HepG2 (cell line): ENCODE measurements around the gene MTHFD1L. TPM values are rescaled to one million over a fixed set of nuclear protein-coding genes. Genes with fewer than 3 reads are reported as not detected.
"Not testable (repeated sequence)": the region's sequence is repeated elsewhere in the genome, so short reads cannot be mapped to it uniquely, and the experiment has no call there.

ENCODE experiments used
- ATAC-seq: fragments of 200-7000 bp; cut with Tn5 transposase; 3 replicates; pipeline ENCODE4 v1.9.1; 2020; ENCODE audit warnings: mild to moderate bottlenecking, moderate library complexity
- BruUV-seq: library from RNA; stranded (reverse); fragments of 400-500 nt; replicated peaks from 2 replicates; lab custom pipeline; 2021; lab: Mats Ljungman, UMichigan
- CTCF ChIA-PET: fragments of 300-600 bp; formaldehyde crosslinking; extraction: SDS; loops from one replicate; lab custom pipeline; 2021; ENCODE audit warnings: low total read pairs, inconsistent platforms, low intra/inter-chr PET ratio; lab: Yijun Ruan, JAX
- POLR2A ChIA-PET: fragments of 350-600 bp; sonication (Branson Sonifier 250); formaldehyde crosslinking; loops from one replicate; lab custom pipeline; 2020; ENCODE audit warnings: antibody characterized with exemption, inconsistent platforms; lab: Yijun Ruan, JAX
- DNase-seq: peaks from one replicate; pipeline ENCODE4 v3.0.0-alpha.2; 2015; ENCODE audit warnings: low spot score
- FAIRE-seq: peaks from 3 replicates; lab custom pipeline; 2011; peaks lifted over from hg19 to GRCh38; lab: Jason Lieb, UNC
- H2AFZ ChIP-seq: one replicate; pipeline ENCODE4 v1.6.1; 2011; ENCODE audit warnings: low read length, inconsistent platforms
- H3K27ac ChIP-seq: fragments of 300-600 bp; 3 replicates; pipeline ENCODE4 v1.8.0; 2011; ENCODE audit warnings: mixed run types, mild to moderate bottlenecking, mixed read lengths, low read length, inconsistent platforms; ENCODE audit not compliant: insufficient read depth; ENCODE audit errors: extremely low read length
- H3K27me3 ChIP-seq, 2 experiments: fragments of 200-600 bp in 1 of 2; 2 replicates in 1 of 2; 3 replicates in 1 of 2; pipeline versions ENCODE4 v1.6.0 to v1.8.0; 2011; ENCODE audit warnings: low read length in 2 of 2, mild to moderate bottlenecking in 2 of 2, moderate library complexity in 2 of 2, inconsistent platforms in 1 of 2; ENCODE audit not compliant: insufficient read depth in 2 of 2, control insufficient read depth in 1 of 2
- H3K36me3 ChIP-seq, 2 experiments: fragments of 200-600 bp in 1 of 2; replicated peaks in 1 of 2; 2 replicates in 1 of 2; 3 replicates in 1 of 2; pipeline versions ENCODE4 v1.5.1 to v1.8.0; 2011; ENCODE audit warnings: low read length in 2 of 2, inconsistent platforms in 1 of 2; ENCODE audit not compliant: insufficient read depth in 2 of 2, control insufficient read depth in 1 of 2
- H3K4me1 ChIP-seq: 2 replicates; pipeline ENCODE4 v1.5.1; 2012; ENCODE audit warnings: low read length, inconsistent platforms; ENCODE audit not compliant: insufficient read depth
- H3K4me2 ChIP-seq: 2 replicates; pipeline ENCODE4 v1.6.0; 2011; ENCODE audit warnings: low read depth, low read length, inconsistent platforms
- H3K4me3 ChIP-seq, 3 experiments: fragments of 200-600 bp in 1 of 3; sonication (generic), shearing (Covaris generic) in 1 of 3; replicated peaks in 1 of 3; 2 replicates each; pipeline ENCODE4 v1.5.1; 2011 to 2016; ENCODE audit warnings: low read length in 3 of 3, inconsistent platforms in 2 of 3, low read depth in 2 of 3, mild to moderate bottlenecking in 2 of 3, control low read depth in 1 of 3, mixed read lengths in 1 of 3; ENCODE audit not compliant: insufficient read depth in 1 of 3
- H3K79me2 ChIP-seq: one replicate; pipeline ENCODE4 v1.6.1; 2011; ENCODE audit warnings: low read length, inconsistent platforms; ENCODE audit not compliant: insufficient read depth
- H3K9ac ChIP-seq: 2 replicates; pipeline ENCODE4 v1.6.0; 2011; ENCODE audit warnings: mild to moderate bottlenecking, low read depth, low read length, inconsistent platforms; ENCODE audit not compliant: insufficient read depth
- H3K9me3 ChIP-seq: 2 replicates; pipeline ENCODE4 v1.5.1; 2012; ENCODE audit warnings: mild to moderate bottlenecking, low read length
- H4K20me1 ChIP-seq: 2 replicates; pipeline ENCODE4 v1.6.0; 2011; ENCODE audit warnings: inconsistent platforms, mild to moderate bottlenecking, low read length, moderate library complexity; ENCODE audit not compliant: insufficient read depth
- GABPB1 ChIP-seq: IDR thresholded peaks from 2 replicates; pipeline ENCODE4 v1.6.1; 2016; ENCODE audit warnings: mild to moderate bottlenecking, missing genetic modification reagents, moderate library complexity, missing compliant biosample characterization
- PAF1 ChIP-seq: IDR thresholded peaks from 2 replicates; pipeline ENCODE4 v1.6.1; 2016; ENCODE audit warnings: missing genetic modification reagents, missing compliant biosample characterization
- PAXIP1 ChIP-seq: sonication (generic); formaldehyde crosslinking; conservative IDR thresholded peaks from 2 replicates; pipeline ENCODE4 v1.4.0; 2020; ENCODE audit warnings: mild to moderate bottlenecking, missing genetic modification reagents, moderate library complexity
- PHF21A ChIP-seq: sonication (generic); formaldehyde crosslinking; IDR thresholded peaks from 2 replicates; pipeline ENCODE4 v1.5.0; 2020; ENCODE audit warnings: mild to moderate bottlenecking, missing genetic modification reagents
- RCOR2 ChIP-seq: IDR thresholded peaks from 2 replicates; pipeline ENCODE4 v1.6.1; 2016; ENCODE audit warnings: missing biosample characterization, missing genetic modification reagents
- RXRB ChIP-seq: IDR thresholded peaks from 2 replicates; pipeline ENCODE4 v1.6.1; 2016; ENCODE audit warnings: borderline replicate concordance, missing genetic modification reagents, missing compliant biosample characterization
- ZMYM4 ChIP-seq: sonication (generic); formaldehyde crosslinking; IDR thresholded peaks from 2 replicates; pipeline ENCODE4 v1.8.1; 2023; ENCODE audit warnings: mild to moderate bottlenecking, missing genetic modification reagents
- WGBS: methylation state at CpG from one replicate; pipeline ENCODE4 v1.1.6; 2017; ENCODE audit warnings: low lambda C conversion rate; 5-methylcytosine and 5-hydroxymethylcytosine counted together
- in situ Hi-C: cut with HindIII; loops from 2 replicates; pipeline ENCODE4 v1.10.0; 2017; ENCODE audit warnings: low pct_unique_long_range_greater_than_20kb; ENCODE audit not compliant: extremely low pct_ligation_motif_present
- intact Hi-C: fragments of 100-400 bp; cut with micrococcal nuclease; formaldehyde crosslinking; loops from one replicate; pipeline ENCODE4 v1.10.0; 2022; ENCODE audit not compliant: unreplicated experiment
- polyA plus RNA-seq, 8 experiments: library from polyadenylated mRNA; depleted of rRNA in 3 of 8; stranded (reverse) in 7 of 8; unstranded in 1 of 8; fragments of >200 nt; fragmentation: Illumina TruSeq in 4 of 8; extraction: Trizol in 4 of 8; gene quantifications; 2 replicates each; pipeline versions ENCODE4 v1.2.1 to v1.2.3, GENCODE V29; 2011 to 2016; ENCODE audit warnings: low read depth in 4 of 8, missing spikeins in 1 of 8, mixed read lengths in 1 of 8; ENCODE audit not compliant: insufficient read depth in 1 of 8
- total RNA-seq, 5 experiments: library from RNA; depleted of rRNA; stranded (reverse); fragments of >200 nt; fragmentation: Illumina TruSeq; extraction: Trizol; gene quantifications; 2 replicates each; pipeline ENCODE4 v1.2.3, GENCODE V29; 2016; ENCODE audit warnings: low read depth in 1 of 5
- TF ChIP-seq, protein P1 (sequence below): IDR thresholded peaks from 2 replicates; pipeline ENCODE4 v1.6.1; 2016; ENCODE audit warnings: missing compliant biosample characterization, missing genetic modification reagents, borderline replicate concordance

MTHFD1L gene
- total and polyA plus RNA-seq, 2 of the 13 experiments (the other 11 are each of a cell fraction or from before 2014, with no cell fraction given) = 24.0 to 39.6 TPM

DNA sequence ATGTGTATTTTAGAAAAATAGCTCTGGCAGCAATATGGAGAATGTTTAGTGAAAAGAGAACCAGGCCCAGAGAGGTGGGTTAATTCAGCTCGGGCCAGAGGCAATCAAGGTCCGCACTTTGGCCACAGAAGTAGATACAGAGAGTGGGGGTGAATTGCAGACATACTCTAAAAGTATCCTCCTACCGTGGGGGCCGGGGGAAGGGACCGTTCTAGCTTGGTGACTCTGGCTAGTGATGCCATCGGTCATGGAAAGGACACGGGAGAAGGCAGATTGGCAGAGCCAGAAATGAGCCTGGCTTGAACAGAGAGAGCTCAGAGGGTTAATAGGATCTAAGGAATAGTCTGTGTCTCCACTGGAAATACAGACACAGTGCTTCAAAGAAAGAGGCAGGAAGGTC lies 173.1 kb downstream of the MTHFD1L start:
- BruUV-seq = no TSS peak
- Histone ChIP-seq H3K27ac (no peak overlapping the region), H3K9me3 (no peaks in the 10 kb centered on the region), H3K36me3 (peaks cover 9 to 34% of the 10 kb centered on the region in 2 experiments), H4K20me1 (no peaks in the 10 kb centered on the region), H3K27me3 (no peaks in the 10 kb centered on the region), H2AFZ (no peak overlapping the region), H3K4me2 (no peak overlapping the region), H3K4me1 (peaks cover 71% of the 10 kb centered on the region), H3K79me2 (no peaks in the 10 kb centered on the region), H3K4me3 (no peak overlapping the region), H3K9ac (no peak overlapping the region)
- DNase-seq = no peak
- no peak for TF ChIP-seq PAF1 (CRISPR knock-in tag)
- ATAC-seq = no peak
- ChIA-PET POLR2A (interaction anchor here (1.2 kb wide), 1 partner anchor 30 kb away, joined by 6 read pairs; no protein-coding TSS in a partner anchor), CTCF (no interaction called here)
- no peak for FAIRE-seq
- intact Hi-C loops (no loop called here), in situ Hi-C loops (no loop called here)
- WGBS = 97% methylated on average over 6 of the region's 7 CpGs

DNA sequence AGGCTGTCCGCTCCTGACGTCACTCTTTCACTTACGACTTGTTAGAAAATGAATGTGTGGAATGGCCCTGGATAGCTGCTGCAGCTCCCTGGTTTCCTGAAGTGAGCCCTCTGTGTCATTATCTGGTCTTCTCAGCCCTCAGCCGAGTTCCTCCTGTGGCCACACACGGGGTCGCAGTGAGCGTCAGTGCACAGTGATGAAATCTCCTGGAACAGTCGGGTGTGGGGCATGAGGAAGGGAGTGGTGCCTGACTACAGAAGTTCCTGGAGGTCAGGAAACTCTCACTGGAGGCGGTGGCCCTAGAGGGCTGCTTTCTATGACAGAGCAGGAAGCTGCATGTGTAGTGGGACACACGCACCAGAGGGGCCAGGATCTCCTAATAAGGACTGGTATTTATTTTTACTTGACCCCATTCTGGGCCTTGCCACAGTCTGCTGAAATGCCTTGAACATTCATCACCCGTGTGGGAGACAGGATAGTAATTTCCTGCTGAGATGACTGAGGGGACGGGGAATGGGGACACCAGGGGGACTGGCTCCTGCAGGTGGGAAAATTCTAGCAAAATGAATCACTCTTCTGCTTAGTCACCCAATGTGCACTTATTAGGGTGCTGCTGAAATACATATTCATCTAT lies 175.5 kb downstream of the MTHFD1L start:
- WGBS = 55% methylated on average over 12 of the region's 12 CpGs
- Histone ChIP-seq H3K27ac (peak overlapping the region; percentile 54), H3K4me1 (peaks cover 78% of the 10 kb centered on the region), H3K4me2 (peak overlapping the region; percentile 37; the same call in 1 of the 2 replicates), H3K36me3 (peaks cover 6 to 22% of the 10 kb centered on the region in 2 experiments), H3K9ac (peak overlapping the region; percentile 35; the same call in 1 of the 2 replicates)
- H3K9me3 ChIP-seq, H3K4me3 ChIP-seq, intact Hi-C loops, H3K27me3 ChIP-seq, H3K79me2 ChIP-seq, H2AFZ ChIP-seq, FAIRE-seq, BruUV-seq, H4K20me1 ChIP-seq, in situ Hi-C loops: not testable (repeated sequence)
- peak; percentile 87 for DNase-seq
- peak; percentile 80 for ATAC-seq
- ChIA-PET CTCF (interaction anchor here (1.0 kb wide), 1 partner anchor 284 kb away, joined by 3 read pairs; no protein-coding TSS in a partner anchor), POLR2A (interaction anchor here (1.0 to 2.0 kb wide), 8 partner anchors 10 to 283 kb away, joined by 3 to 12 read pairs (median 4); no protein-coding TSS in a partner anchor)
- peak; percentile 23; the same call in 1 of the 2 replicates for TF ChIP-seq PHF21A (CRISPR knock-in tag)
- TF ChIP-seq RCOR2 (CRISPR knock-in tag) = peak; percentile 43; the same call in 1 of the 2 replicates
- TF ChIP-seq GABPB1 = peak; percentile 33; the same call in 1 of the 2 replicates
- TF ChIP-seq ZMYM4 (CRISPR knock-in tag) = 0 out of 2 replicates have a peak, but pooled peaks have one; percentile 29
- TF ChIP-seq RXRB (CRISPR knock-in tag) = peak; percentile 67; the same call in 1 of the 2 replicates
- TF ChIP-seq, protein P1, sequence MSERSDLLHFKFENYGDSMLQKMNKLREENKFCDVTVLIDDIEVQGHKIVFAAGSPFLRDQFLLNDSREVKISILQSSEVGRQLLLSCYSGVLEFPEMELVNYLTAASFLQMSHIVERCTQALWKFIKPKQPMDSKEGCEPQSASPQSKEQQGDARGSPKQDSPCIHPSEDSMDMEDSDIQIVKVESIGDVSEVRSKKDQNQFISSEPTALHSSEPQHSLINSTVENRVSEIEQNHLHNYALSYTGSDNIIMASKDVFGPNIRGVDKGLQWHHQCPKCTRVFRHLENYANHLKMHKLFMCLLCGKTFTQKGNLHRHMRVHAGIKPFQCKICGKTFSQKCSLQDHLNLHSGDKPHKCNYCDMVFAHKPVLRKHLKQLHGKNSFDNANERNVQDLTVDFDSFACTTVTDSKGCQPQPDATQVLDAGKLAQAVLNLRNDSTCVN (CRISPR knock-in tag) = peak; percentile 82
- TF ChIP-seq PAXIP1 (CRISPR knock-in tag) = peak; percentile 33; the same call in 1 of the 2 replicates
